H9 (cell line): ENCODE data around the gene FAM200A. TPM values are rescaled to one million over a fixed set of nuclear protein-coding genes. Genes with fewer than 3 reads are reported as not detected.

Experiments
- DNase-seq: peaks from one replicate; pipeline ENCODE4 v3.0.0-alpha.2; 2017
- H2AFZ ChIP-seq: one replicate; pipeline ENCODE4 v1.6.1; 2013; ENCODE audit warnings: mild to moderate bottlenecking, low read length, control low read depth, moderate library complexity
- H2AK5ac ChIP-seq: 2 replicates; pipeline ENCODE4 v1.6.1; 2013; ENCODE audit warnings: low read length, control low read depth, mixed read lengths; ENCODE audit not compliant: insufficient read length
- H2BK120ac ChIP-seq: one replicate; pipeline ENCODE4 v1.6.1; 2013; ENCODE audit warnings: low read depth, mild to moderate bottlenecking, low read length, control low read depth, inconsistent platforms; ENCODE audit not compliant: poor library complexity, severe bottlenecking
- H2BK12ac ChIP-seq: 2 replicates; pipeline ENCODE4 v1.6.1; 2013; ENCODE audit warnings: low read length, control low read depth, mixed read lengths, low read depth; ENCODE audit not compliant: insufficient read length
- H2BK15ac ChIP-seq: 2 replicates; pipeline ENCODE4 v1.6.1; 2013; ENCODE audit warnings: low read depth, low read length, control low read depth
- H2BK20ac ChIP-seq: one replicate; pipeline ENCODE4 v1.6.1; 2013; ENCODE audit warnings: low read depth, mild to moderate bottlenecking, low read length, control low read depth, inconsistent platforms; ENCODE audit not compliant: poor library complexity, severe bottlenecking
- H2BK5ac ChIP-seq: 2 replicates; pipeline ENCODE4 v1.6.1; 2013; ENCODE audit warnings: low read length, control low read depth, mixed read lengths; ENCODE audit not compliant: insufficient read length
- H3K14ac ChIP-seq: 2 replicates; pipeline ENCODE4 v1.6.1; 2013; ENCODE audit warnings: low read length, control low read depth; ENCODE audit not compliant: insufficient read depth
- H3K18ac ChIP-seq: 2 replicates; pipeline ENCODE4 v1.6.1; 2013; ENCODE audit warnings: low read depth, mild to moderate bottlenecking, mixed read lengths, low read length, control low read depth; ENCODE audit not compliant: insufficient read length
- H3K23ac ChIP-seq: 2 replicates; pipeline ENCODE4 v1.6.1; 2013; ENCODE audit warnings: low read length, control low read depth, mixed read lengths, low read depth; ENCODE audit not compliant: insufficient read length
- H3K23me2 ChIP-seq: 2 replicates; pipeline ENCODE4 v1.6.1; 2013; ENCODE audit warnings: low read depth, mild to moderate bottlenecking, mixed read lengths, low read length, control low read depth; ENCODE audit not compliant: insufficient read length, poor library complexity, severe bottlenecking
- H3K27ac ChIP-seq: 2 replicates; pipeline ENCODE4 v1.5.1; 2013; ENCODE audit warnings: low read length, control low read depth, mixed read lengths, low read depth; ENCODE audit not compliant: insufficient read length
- H3K27me3 ChIP-seq: 2 replicates; pipeline ENCODE4 v1.6.1; 2013; ENCODE audit warnings: low read length, control low read depth, inconsistent platforms; ENCODE audit not compliant: insufficient read depth
- H3K4ac ChIP-seq: 2 replicates; pipeline ENCODE4 v1.6.1; 2013; ENCODE audit warnings: low read depth, mild to moderate bottlenecking, control low read depth, inconsistent platforms, low read length, moderate library complexity
- H3K4me1 ChIP-seq: 2 replicates; pipeline ENCODE4 v1.6.1; 2013; ENCODE audit warnings: low read length, control low read depth, inconsistent platforms; ENCODE audit not compliant: insufficient read depth
- H3K4me2 ChIP-seq: 2 replicates; pipeline ENCODE4 v1.6.1; 2013; ENCODE audit warnings: low read length, control low read depth, mixed read lengths; ENCODE audit not compliant: insufficient read length, insufficient read depth
- H3K56ac ChIP-seq: 2 replicates; pipeline ENCODE4 v1.6.1; 2013; ENCODE audit warnings: low read depth, mild to moderate bottlenecking, mixed read lengths, low read length, control low read depth; ENCODE audit not compliant: insufficient read length
- H3K79me1 ChIP-seq: 2 replicates; pipeline ENCODE4 v1.6.1; 2013; ENCODE audit warnings: low read depth, mild to moderate bottlenecking, moderate library complexity, low read length, control low read depth, inconsistent platforms; ENCODE audit not compliant: insufficient read depth, poor library complexity, severe bottlenecking
- H3K79me2 ChIP-seq: 2 replicates; pipeline ENCODE4 v1.6.1; 2013; ENCODE audit warnings: low read length, control low read depth, inconsistent platforms; ENCODE audit not compliant: insufficient read depth
- H3K9ac ChIP-seq: 2 replicates; pipeline ENCODE4 v1.6.1; 2013; ENCODE audit warnings: low read length, control low read depth, mixed read lengths; ENCODE audit not compliant: insufficient read length; ENCODE audit errors: extremely low read depth
- H3K9me3 ChIP-seq: one replicate; pipeline ENCODE4 v1.6.1; 2013; ENCODE audit warnings: low read depth, low read length, inconsistent platforms; ENCODE audit not compliant: control insufficient read depth
- H3T11ph ChIP-seq: one replicate; pipeline ENCODE4 v1.6.1; 2013; ENCODE audit warnings: mild to moderate bottlenecking, low read length, control low read depth, inconsistent platforms
- H4K20me1 ChIP-seq: one replicate; pipeline ENCODE4 v1.6.1; 2013; ENCODE audit not compliant: control insufficient read depth, insufficient read length, insufficient read depth
- H4K5ac ChIP-seq: 2 replicates; pipeline ENCODE4 v1.6.1; 2013; ENCODE audit warnings: low read depth, mild to moderate bottlenecking, mixed read lengths, low read length, control low read depth; ENCODE audit not compliant: insufficient read length
- H4K8ac ChIP-seq: replicated peaks from 2 replicates; pipeline ENCODE4 v1.6.1; 2013; ENCODE audit warnings: low read length, control low read depth, mixed read lengths, low read depth; ENCODE audit not compliant: insufficient read length
- H4K91ac ChIP-seq: 2 replicates; pipeline ENCODE4 v1.6.1; 2013; ENCODE audit warnings: low read depth, mild to moderate bottlenecking, moderate library complexity, mixed read lengths, low read length, control low read depth; ENCODE audit not compliant: insufficient read length
- H3K27ac Mint-ChIP-seq, 3 experiments: 2 replicates in 2 of 3; 3 replicates in 1 of 3; pipeline ENCODE4 v1.8.0; 2020 to 2021; ENCODE audit warnings: mixed read lengths in 3 of 3, mild to moderate bottlenecking in 1 of 3, moderate library complexity in 1 of 3
- H3K27me3 Mint-ChIP-seq: 2 replicates; pipeline ENCODE4 v1.8.0; 2021; ENCODE audit warnings: low read depth, mild to moderate bottlenecking, moderate library complexity, mixed read lengths
- H3K36me3 Mint-ChIP-seq, 3 experiments: 2 replicates in 2 of 3; 3 replicates in 1 of 3; pipeline ENCODE4 v1.8.0; 2020 to 2021; ENCODE audit warnings: low read depth in 3 of 3, mixed read lengths in 3 of 3; ENCODE audit not compliant: insufficient read depth in 1 of 3
- H3K4me1 Mint-ChIP-seq, 2 experiments: 2 replicates each; pipeline ENCODE4 v1.8.0; 2020; ENCODE audit warnings: mixed read lengths in 2 of 2
- H3K4me3 Mint-ChIP-seq, 2 experiments: 2 replicates in 1 of 2; 3 replicates in 1 of 2; pipeline ENCODE4 v1.8.0; 2020 to 2021; ENCODE audit warnings: mild to moderate bottlenecking in 2 of 2, mixed read lengths in 2 of 2, moderate library complexity in 1 of 2
- H3K9me3 Mint-ChIP-seq, 2 experiments: 2 replicates in 1 of 2; 3 replicates in 1 of 2; pipeline ENCODE4 v1.8.0; 2020; ENCODE audit warnings: mild to moderate bottlenecking in 2 of 2, mixed read lengths in 2 of 2, moderate library complexity in 1 of 2
- CTCF ChIP-seq: fragments of 200-600 bp; sonication (generic); conservative IDR thresholded peaks from 3 replicates; pipeline ENCODE4 v1.8.0; 2021; ENCODE audit warnings: antibody characterized with exemption, mild to moderate bottlenecking
- WGBS: extraction: QIAGEN DNeasy Blood & Tissue Kit; methylation state at CpG from one replicate; pipeline ENCODE4 v1.1.7; 2013; ENCODE audit warnings: missing lambda C conversion rate, low lambda C conversion rate, mixed read lengths; ENCODE audit not compliant: insufficient read length; ENCODE audit errors: extremely low coverage; 5-methylcytosine and 5-hydroxymethylcytosine counted together
- total RNA-seq: library from RNA; stranded (reverse); gene quantifications from 2 replicates; pipeline ENCODE4 v1.2.1, GENCODE V29; 2021

Gene FAM200A
- total RNA-seq, 1 experiment from 2014 or later: 7.8 TPM

GRCh38 chr7:99561737-99562051 lies 9.8 kb upstream of the FAM200A start:
- Histone ChIP-seq H3K79me2 (peaks cover 4% of the 10 kb centered on the region; the same call in 1 of the 2 replicates), H4K5ac (no peak overlapping the region), H2BK5ac (no peak overlapping the region), H3K9me3 (no peaks in the 10 kb centered on the region), H3T11ph (no peak overlapping the region), H3K27me3 (no peaks in the 10 kb centered on the region), H2BK120ac (no peak overlapping the region), H3K4ac (no peak overlapping the region), H2AK5ac (no peak overlapping the region), H4K91ac (no peak overlapping the region), H3K23ac (no peak overlapping the region), H3K79me1 (peaks cover 3% of the 10 kb centered on the region), H3K18ac (no peak overlapping the region), H2BK20ac (no peak overlapping the region), H2AFZ (no peak overlapping the region), H3K9ac (no peak overlapping the region), H3K4me2 (no peak overlapping the region), H3K14ac (no peak overlapping the region), H3K4me1 (no peaks in the 10 kb centered on the region), H3K56ac (no peak overlapping the region), H3K23me2 (no peaks in the 10 kb centered on the region), H4K20me1 (no peaks in the 10 kb centered on the region), H2BK15ac (no peak overlapping the region), H4K8ac (no peak overlapping the region), H3K27ac (no peak overlapping the region), H2BK12ac (no peak overlapping the region)
- H3K27ac Mint-ChIP-seq: no peak overlapping the region
- no peak for TF ChIP-seq CTCF
- H3K4me1 Mint-ChIP-seq: peaks cover 5 to 6% of the 10 kb centered on the region in 2 experiments
- H3K27me3 Mint-ChIP-seq: no peaks in the 10 kb centered on the region
- no CpG with 5 or more reads among the region's 2 CpGs for WGBS
- no peak overlapping the region for H3K4me3 Mint-ChIP-seq
- no peaks in the 10 kb centered on the region for H3K9me3 Mint-ChIP-seq
- H3K36me3 Mint-ChIP-seq: peaks cover 41 to 58% (median 56%) of the 10 kb centered on the region in 3 experiments
- DNase-seq: no peak
